HG03565 (cell line): ENCODE data around the gene TVP23B.
"Not testable (repeated sequence)": the region's sequence is repeated elsewhere in the genome, so short reads cannot be mapped to it uniquely, and the experiment has no call there.

Source experiments
- ATAC-seq: cut with Tn5 transposase; IDR thresholded peaks from one replicate; pipeline ENCODE4 v1.9.1; 2021; ENCODE audit warnings: mild to moderate bottlenecking, moderate library complexity; ENCODE audit not compliant: unreplicated experiment

The TVP23B gene

DNA sequence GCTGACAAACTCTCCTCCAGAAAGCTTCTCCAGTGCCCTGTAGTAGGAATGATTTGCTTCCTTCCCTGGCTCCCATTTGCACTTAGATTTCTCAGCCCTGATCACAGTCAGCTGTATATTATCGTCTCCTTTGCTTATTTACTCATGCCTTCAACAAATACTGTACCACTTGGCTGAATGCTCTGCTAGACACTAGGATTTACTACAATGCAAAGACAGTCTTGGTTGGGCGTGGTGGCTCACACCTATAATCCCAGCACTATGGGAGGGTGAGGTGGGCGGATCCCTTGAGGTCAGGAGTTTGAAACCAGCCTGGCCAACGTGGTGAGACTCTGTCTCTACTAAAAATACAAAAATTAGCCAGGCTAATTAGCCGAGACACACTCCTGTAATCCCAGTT, 5.9 kb downstream of the TVP23B start:
- not testable (repeated sequence) for ATAC-seq

DNA sequence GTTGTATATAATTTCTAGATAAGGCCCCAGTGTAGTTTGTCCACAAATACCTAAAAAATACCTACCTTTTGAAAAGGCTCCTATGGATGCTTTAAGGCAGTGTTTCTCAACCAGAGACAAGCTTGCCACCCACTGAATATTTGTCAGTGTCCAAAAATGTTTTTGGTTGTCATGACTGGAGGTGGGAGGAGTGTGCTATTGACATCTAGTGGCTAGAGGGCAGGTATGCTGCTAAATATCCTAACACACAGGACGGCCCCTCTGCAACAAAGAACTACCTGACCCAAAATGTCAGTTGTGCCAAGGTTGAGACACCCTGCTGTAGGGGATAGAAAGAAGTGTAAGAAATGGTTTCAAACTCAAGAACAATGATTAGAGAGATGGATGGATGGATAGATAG, 10.4 kb downstream of the TVP23B start:
- peak; percentile 65 for ATAC-seq

DNA sequence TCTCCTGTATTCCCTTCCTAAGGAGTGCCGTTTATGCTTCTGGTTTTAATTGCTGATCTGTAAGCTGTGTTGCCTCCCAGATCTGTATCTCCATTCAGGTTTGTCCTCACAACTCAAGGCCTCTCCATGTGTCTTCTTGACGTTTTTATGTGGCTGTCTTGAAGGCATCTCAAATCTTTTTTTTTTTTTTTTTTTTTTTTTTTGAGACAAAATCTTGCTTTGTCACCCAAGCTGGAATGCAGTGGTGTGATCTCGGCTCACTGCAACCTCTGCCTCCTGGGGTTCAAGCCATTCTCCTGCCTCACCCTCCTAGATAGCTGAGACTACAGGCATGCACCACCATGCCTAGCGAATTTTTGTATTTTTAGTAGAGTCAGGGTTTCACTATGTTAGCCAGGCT, 13.9 kb downstream of the TVP23B start:
- not testable (repeated sequence) for ATAC-seq

DNA sequence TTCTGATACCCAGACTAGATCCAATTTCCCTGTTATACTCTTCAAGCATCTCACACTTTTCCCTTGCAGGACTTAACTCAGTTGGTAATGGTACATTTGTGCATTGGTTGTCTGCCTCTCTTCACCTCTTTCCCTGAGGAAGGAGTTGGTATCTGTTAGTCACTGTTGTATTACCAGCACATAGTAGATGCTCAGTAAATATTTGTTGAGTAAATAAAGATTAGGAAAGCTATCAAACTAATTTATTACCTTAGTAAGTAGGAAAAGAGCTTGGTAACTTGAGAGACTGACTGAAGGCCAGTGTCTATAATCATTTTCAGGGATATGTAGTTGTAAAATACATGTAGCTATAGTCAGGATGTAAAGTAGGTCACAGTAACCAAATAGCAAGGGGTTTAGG, 15.9 kb downstream of the TVP23B start:
- ATAC-seq: not testable (repeated sequence)

DNA sequence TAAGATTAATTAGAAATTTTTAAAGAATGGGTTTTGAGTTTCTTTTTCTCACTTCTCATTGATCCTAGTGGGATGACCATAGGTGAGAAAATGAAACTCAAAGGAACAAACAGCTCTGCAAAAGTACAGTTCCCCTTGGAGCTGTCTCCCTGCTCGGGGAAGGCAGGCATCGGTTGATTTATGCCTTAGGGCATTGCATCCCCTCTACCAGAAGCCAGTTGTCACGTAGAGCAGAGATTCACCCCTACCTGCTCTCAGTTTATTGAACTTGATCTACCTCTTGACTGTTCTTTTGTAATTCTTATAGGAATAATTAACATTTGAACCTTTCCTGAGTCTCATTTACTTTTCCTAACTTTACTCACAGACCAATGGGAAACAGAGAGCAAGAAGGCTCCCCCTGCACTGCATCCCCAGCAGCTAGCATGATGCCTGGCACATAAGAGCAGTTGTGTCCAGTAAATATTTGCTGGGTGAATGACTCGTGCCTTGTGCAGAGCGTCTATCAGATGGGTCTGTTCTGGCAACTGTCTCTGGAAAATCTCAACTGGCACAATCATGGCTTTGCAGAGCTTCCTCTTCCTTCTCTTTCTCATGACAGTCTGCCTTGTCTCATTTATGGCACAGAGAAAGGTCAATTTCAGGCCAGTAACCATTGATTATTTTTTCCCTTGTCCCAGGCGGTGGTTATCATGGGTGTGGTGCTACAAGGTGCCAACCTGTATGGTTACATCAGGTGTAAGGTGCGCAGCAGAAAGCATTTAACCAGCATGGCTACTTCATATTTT, 22.7 kb downstream of the TVP23B start:
- ATAC-seq: not testable (repeated sequence)

DNA sequence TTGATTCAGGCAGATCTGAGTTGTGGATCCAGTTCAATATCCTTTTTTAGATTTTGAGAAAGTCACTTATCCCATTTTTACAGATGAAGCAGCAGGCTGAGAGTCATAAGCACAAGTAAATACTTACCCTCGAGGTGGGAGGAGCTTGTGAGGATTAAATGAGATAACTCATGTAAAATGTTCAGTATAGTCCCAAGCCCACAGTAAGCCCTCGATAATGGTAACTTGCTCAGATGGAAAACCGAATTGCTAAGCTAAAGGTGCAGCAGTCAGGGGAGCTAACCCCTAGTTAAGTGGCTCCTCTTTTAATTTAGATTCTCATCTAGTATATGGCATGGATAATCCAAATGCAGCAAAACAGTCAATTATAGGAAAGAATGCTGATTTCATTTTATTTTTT, 34.9 kb downstream of the TVP23B start:
- ATAC-seq: not testable (repeated sequence)

DNA sequence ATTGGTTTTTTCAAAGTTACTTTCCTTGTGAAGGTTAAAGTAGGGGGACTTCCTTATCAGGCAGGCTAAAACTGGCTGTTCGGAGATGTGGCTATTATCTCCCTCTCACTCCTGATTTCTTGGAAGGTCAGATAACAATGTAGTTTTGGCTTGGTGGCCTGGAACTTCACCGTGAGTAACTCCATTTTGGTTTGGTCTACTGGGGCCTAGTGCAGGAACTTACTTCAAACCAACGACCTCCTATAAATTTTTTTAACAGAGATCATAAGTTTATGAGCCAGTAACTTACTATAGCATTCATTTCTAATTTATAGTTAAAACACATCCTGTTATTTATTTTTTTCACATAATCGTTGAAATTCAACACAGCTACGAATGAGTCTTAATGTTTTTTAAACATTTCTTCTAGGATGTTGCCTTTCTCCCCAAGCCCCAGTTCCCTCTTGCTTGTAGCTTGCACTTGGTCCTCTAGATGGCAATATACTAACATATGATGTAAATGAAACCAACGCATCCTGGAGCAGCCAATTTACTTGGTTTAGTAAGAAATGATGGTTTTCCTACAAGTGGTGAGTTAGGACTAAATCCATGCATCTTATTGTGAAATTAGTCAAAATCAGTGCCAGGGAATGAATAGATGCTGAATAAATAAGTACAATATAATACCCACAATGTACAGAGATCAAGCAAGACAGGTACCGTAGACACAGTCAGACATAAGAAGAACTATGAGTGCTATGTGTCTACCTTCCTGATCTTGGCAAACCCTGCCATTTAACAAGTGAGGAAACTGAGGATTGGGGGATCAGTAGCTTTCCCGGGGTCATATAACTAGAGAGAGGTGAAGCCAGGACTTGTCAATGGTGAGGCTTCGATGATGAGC, 35.7 kb downstream of the TVP23B start:
- ATAC-seq: not testable (repeated sequence)

DNA sequence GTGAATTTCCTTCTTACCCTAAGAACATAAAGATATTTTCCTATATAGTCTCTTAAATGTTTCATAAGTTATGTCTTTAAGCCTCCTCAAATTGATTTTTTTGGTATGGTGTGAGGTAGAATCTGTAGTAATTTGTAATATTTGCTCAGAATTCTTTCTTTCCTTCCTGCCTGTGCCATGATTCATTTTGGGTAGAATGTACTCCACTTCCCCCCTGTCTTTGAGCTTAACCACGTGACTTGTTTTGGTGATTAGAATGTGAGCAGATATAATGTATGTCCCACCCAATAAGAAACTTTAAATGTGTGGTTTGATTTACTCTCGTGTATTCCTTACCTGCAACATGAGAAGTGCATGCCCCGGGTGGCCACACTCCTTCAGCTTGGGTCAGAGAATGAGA, 40.4 kb downstream of the TVP23B start:
- ATAC-seq: not testable (repeated sequence)

DNA sequence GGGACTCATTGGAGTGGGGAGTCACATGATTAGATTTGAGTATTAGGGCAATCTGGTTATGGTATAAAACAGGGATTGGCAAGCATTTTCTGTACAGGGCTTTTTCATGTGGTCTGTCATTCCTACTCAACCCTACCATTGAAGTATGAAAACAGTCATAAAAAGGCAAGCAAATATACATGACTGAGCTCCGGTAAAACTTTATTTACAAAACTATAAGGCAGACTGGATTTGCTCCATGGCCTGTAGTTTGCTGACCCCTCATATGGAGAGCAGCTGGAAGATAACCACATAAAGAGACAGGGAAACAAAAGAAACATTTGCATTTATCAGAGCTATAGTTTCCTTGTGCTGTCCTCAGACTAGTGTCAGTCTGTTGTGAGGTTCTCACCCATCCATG, 46.6 kb downstream of the TVP23B start:
- ATAC-seq: not testable (repeated sequence)

DNA sequence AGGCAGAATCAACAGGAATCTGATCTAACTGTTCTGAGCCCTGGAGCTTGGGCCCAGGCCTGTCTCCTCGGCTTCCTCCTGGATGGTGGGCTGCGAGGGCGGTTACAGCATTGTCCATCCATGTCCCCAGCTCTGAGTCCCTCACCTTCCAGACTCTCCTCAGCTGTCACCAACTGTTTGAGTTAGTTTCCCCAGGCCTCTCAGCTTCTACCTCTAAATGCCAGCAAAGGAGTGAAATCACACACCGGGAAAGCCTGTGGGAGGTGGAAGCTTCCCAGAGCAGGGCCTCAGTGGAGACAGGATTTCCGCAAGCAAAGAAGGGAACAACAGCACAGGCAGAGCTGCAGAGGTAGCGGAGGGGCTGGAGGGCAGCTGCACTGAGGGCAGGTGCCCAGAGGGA, 67.5 kb downstream of the TVP23B start:
- no peak for ATAC-seq

DNA sequence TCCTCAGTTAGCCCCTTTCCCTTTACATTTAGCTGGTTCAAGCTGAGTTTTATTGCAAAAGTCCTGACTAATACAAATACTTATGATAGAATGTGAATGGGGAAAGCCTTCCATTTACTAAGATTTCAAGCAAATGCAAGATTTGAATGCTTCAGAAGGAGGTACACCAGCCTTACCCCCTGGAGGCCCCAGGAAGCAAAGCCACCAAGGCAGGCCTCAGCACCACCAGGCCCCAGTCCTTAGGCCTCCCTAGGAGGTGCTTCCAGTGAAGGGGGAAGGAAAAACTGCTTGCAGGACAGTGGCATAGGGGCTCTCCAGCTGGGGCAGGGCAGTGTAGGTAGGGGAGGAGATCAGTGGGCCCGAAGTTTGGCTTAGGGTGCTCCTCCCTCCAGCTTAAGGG, 69.7 kb downstream of the TVP23B start:
- no peak for ATAC-seq

DNA sequence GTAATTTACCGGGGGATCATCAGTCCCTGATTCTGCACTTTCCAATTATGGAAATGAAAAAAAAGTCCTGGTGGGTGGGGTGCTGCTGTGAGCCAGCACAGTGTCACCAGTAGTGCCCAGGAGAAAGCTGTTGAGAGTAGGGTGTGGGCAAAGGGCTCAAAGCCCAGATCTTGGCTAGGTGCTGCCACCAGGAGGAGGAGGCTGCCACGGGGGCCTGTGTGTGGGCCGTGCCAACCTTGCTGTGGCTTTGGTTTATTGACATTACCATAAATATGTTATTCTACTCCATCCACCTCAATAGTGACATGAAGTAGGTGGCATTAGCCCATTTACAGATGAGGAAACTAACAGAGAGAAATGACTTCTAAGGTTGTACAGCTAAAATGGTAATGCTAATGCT, 70.2 kb downstream of the TVP23B start:
- ATAC-seq: no peak

DNA sequence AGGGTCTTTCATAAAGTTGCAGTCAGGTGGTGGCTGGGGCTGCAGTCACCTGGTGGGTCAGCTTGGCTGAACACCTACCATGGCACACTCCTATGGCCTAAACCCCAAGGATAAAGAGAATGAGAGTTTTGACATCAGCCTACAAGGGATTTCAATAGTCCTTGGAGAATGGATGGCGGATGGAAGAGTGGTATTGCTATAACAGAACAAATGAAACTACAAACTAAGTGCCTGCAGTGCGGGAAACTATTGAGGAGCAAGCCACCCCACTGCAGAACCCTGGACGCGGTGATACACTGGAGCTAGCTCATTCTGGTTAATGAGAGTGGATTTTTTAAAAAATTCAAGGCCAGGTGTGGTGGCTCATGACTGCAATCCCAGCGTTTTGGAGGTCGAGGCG, 74.0 kb downstream of the TVP23B start:
- ATAC-seq: no peak

DNA sequence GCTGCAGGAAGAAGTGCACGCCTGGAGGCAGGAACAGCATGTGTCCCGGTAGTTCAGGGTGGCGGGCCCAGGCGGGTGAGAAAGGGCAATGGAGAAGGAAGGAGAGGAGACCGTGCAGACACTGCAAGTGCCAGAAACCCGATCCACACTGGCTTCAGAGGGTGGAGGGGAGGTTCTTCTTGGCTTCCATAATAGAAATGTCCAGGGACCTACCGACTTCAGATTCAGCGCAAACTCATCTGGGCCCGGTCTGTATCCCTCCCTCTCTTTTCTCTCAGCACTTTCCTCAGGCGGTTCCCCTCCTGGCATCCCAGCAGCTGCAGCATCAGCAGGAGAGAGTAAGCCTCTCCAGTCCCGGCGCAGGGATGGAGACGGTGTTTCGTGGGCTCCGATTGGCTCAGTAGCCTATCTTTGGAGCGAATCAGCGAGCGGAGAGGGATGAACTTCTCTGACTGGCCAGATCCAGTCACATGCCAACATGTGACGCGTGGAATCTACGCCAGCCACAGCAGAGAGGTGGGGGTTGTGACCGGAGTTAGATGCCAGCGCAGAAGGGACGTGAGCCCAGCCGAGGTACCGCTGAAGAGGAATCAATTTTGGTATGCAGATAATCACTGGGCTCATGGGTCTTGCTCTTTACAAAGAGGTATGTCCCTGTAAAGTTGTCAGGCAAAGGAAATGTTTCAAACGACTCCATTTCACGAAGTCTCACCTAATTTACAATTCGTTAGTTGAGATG, 75.0 kb downstream of the TVP23B start:
- peak; percentile 67 for ATAC-seq
